HG03095 (cell line): ENCODE results near the gene OCA2.
"Not testable (repeated sequence)": the region's sequence is repeated elsewhere in the genome, so short reads cannot be mapped to it uniquely, and the experiment has no call there.

Experiments used
- ATAC-seq: cut with Tn5 transposase; IDR thresholded peaks from one replicate; pipeline ENCODE4 v1.9.1; 2021; ENCODE audit warnings: moderate library complexity; ENCODE audit not compliant: unreplicated experiment

Gene OCA2

GRCh38 chr15:27853624-27854455, 245.3 kb downstream of the OCA2 start:
- no peak for ATAC-seq

GRCh38 chr15:27851858-27852210, 247.3 kb downstream of the OCA2 start:
- no peak for ATAC-seq

GRCh38 chr15:27850981-27851857, 247.9 kb downstream of the OCA2 start:
- no peak for ATAC-seq

- no peak for ATAC-seq
Measured at GRCh38 chr15:27850050-27850449, 249.1 kb downstream of the OCA2 start.

GRCh38 chr15:27848936-27849335, 250.2 kb downstream of the OCA2 start:
- not testable (repeated sequence) for ATAC-seq

GRCh38 chr15:27847775-27848710, 251.1 kb downstream of the OCA2 start:
- ATAC-seq: no peak

GRCh38 chr15:27846722-27847395, 252.3 kb downstream of the OCA2 start:
- ATAC-seq: no peak

GRCh38 chr15:27845535-27846369, 253.4 kb downstream of the OCA2 start:
- no peak for ATAC-seq

- no peak for ATAC-seq
Measured at GRCh38 chr15:27844018-27844666, 255.0 kb downstream of the OCA2 start.

GRCh38 chr15:27843146-27843545, 256.0 kb downstream of the OCA2 start:
- ATAC-seq: no peak

GRCh38 chr15:27842526-27842925, 256.6 kb downstream of the OCA2 start:
- no peak for ATAC-seq

GRCh38 chr15:27835233-27835939, 263.7 kb downstream of the OCA2 start:
- no peak for ATAC-seq

- no peak for ATAC-seq
Measured at GRCh38 chr15:27834684-27835083, 264.4 kb downstream of the OCA2 start.

GRCh38 chr15:27833974-27834373, 265.1 kb downstream of the OCA2 start:
- ATAC-seq: no peak

- ATAC-seq: no peak
Measured at GRCh38 chr15:27833178-27833577, 265.9 kb downstream of the OCA2 start.

GRCh38 chr15:27832237-27832596, 266.9 kb downstream of the OCA2 start:
- no peak for ATAC-seq

- ATAC-seq: no peak
Measured at GRCh38 chr15:27831384-27832236, 267.5 kb downstream of the OCA2 start.

GRCh38 chr15:27828746-27829145, 270.4 kb downstream of the OCA2 start:
- ATAC-seq: no peak
